ENCODE results near the gene CALN1.

CALN1 gene

DNA sequence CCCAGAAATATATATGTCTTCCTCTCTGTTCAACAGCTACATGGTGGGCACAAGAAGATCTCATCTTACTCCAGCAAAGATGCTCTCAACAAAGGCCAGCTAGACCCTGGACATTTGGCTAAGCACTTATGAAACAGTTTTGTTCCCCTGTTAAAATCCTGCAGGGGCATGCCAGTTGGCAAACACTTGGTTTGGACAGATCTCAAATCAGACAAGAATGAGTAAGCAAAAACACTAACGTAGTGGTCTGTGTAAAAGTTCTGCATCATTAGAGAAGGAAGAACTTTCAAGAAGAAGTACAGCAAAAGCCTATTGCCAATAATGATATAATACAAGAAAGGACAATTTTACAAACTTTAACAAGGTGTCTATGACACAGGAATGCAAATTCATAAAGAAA lies 125.6 kb downstream of the CALN1 start:
- DNase-seq (no peak), ATAC-seq (replicated peaks) (no peak)
- Mint-ChIP-seq H3K4me3 (no peak overlapping the region), H3K9me3 (peaks cover 4 to 5% of the 10 kb centered on the region in 2 donors), H3K27me3 (peaks cover 0 to 4% of the 10 kb centered on the region in 2 donors), H3K36me3 (no peaks in the 10 kb centered on the region), H3K27ac (no peak overlapping the region), H3K4me1 (no peaks in the 10 kb centered on the region)

DNA sequence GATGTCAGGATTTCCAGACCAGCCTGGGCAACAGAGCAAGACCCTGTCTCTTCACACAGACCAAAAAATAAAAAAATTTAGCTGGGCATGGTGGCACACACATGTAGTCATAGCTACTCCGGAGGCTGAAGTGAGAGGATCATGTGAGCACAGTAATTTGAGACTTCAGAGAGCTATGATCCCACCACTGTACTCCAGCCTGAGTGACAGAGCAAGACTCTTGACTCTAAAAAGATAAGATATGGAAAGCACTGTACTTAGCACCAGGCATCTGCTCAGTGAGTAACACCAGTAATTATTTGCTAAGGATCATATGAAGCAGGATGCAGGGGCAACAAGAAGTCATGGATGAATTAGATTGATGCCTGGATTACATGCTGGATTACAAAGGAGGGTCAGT lies 128.8 kb downstream of the CALN1 start:
- H3K27me3 Mint-ChIP-seq = no peaks in the 10 kb centered on the region

DNA sequence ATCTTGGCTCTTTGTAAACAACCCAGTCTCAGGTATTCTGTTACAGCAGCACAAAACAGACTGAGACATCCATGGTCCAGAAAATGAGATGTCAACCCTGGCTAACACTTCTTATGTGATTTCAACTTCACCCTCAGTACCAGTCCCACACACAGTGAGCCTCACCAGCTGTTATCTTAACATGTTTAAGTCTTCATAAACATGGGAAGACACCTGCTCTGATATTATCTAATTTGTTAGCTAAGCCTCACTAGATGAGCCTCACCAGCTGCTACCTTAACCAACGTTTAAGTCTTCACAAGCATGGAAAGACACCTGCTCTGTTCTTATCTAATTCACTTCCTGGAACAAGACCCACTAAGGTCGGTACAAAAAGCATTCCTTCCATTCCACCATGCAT lies 130.8 kb downstream of the CALN1 start:
- Mint-ChIP-seq H3K4me3 (no peak overlapping the region), H3K4me1 (no peaks in the 10 kb centered on the region), H3K27me3 (no peaks in the 10 kb centered on the region), H3K27ac (no peak overlapping the region), H3K36me3 (no peaks in the 10 kb centered on the region), H3K9me3 (peaks cover 7 to 11% of the 10 kb centered on the region in 2 donors)
- no peak for ATAC-seq (replicated peaks)
- no peak for DNase-seq

More for the DNA sequence above, 128.8 kb downstream of the CALN1 start:
- no peaks in the 10 kb centered on the region for H3K36me3 Mint-ChIP-seq
- H3K4me3 Mint-ChIP-seq = no peak overlapping the region
- no peak for ATAC-seq (replicated peaks)
- peaks cover 3 to 4% of the 10 kb centered on the region in 2 donors for H3K9me3 Mint-ChIP-seq
- no peak overlapping the region for H3K27ac Mint-ChIP-seq
- H3K4me1 Mint-ChIP-seq = no peaks in the 10 kb centered on the region
- DNase-seq = no peak

DNA sequence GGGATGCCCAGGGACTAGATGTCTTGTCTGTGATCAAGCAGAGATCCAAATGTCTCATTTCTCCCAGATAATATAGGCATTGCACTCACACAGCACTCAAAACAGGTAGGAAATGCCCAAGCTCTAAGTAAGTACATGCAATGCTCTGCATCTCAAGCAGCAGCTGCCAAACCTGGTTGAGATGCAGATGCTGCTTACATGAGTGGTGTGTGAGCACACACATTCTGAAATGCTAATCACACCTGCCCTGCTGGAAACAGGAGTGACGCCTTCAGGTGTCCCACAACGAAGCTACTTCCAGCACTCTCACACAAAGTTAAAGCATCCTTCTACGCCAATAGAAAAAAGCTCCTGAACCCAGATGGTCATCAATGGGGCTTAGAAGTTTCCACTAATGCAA lies 132.9 kb downstream of the CALN1 start:
- Mint-ChIP-seq H3K36me3 (no peaks in the 10 kb centered on the region), H3K4me1 (no peaks in the 10 kb centered on the region), H3K27me3 (no peaks in the 10 kb centered on the region), H3K27ac (no peak overlapping the region), H3K9me3 (peaks cover 7 to 14% of the 10 kb centered on the region in 2 donors), H3K4me3 (no peak overlapping the region)
- no peak for DNase-seq
- no peak for ATAC-seq (replicated peaks)

DNA sequence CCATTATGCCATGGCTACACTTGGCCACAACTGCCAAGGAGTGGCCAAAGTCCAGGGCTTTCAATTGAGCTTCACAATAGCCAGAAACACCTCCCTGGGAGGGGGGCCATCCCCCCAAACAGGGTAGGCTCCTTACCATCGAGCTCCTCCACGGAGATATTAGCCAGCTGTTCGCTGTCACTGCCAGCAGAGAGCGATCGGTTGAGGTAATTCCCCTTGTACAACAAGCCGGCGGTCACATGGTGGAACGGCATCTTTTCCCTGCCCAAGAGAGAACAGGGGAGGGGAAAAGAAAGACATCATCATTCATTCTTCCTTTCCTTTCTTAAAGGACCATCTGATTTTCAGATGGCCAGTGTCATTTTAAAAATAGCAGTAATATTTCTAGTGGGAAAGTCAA lies 133.6 kb downstream of the CALN1 start:
- H3K36me3 Mint-ChIP-seq = no peaks in the 10 kb centered on the region
- H3K4me1 Mint-ChIP-seq = no peaks in the 10 kb centered on the region
- no peaks in the 10 kb centered on the region for H3K27me3 Mint-ChIP-seq
- ATAC-seq (replicated peaks) (no peak), DNase-seq (no peak)
- H3K9me3 Mint-ChIP-seq = peaks cover 5 to 12% of the 10 kb centered on the region in 2 donors
- no peak overlapping the region for H3K27ac Mint-ChIP-seq
- H3K4me3 Mint-ChIP-seq = no peak overlapping the region

DNA sequence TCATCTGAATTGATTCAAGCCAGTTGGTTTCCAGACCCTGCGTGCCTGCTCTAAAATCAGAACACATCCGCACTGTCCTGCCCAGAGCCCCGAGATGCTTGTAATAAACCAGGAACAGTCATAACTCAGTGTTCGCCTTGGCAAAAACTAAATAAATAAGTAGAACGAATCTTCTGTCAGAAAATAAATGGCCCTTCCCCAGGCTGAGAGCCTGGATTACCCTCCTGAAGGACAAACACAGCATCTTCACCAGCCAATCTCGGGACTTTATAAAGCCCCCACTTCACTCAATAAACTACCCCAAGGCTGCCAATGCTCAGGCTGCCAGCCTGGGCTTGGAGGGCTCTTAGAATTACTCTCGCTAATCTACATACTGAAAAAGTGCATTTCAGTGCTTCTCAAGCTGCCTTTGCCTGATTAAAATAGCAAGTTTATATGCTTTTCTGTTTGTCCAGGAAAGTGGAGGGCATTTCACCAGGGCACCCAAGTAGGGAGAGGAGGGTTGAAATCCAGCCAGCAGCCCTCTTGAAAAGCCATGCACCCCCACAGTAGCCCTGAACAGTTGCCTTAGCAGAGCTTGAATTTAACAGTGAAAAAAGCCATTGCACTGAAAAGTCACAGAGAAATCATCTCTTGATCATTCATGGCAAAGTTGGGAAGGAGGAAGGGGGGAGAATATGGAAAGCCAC lies 136.6 kb downstream of the CALN1 start:
- H3K27me3 Mint-ChIP-seq = no peaks in the 10 kb centered on the region
- H3K36me3 Mint-ChIP-seq = no peaks in the 10 kb centered on the region
- no peaks in the 10 kb centered on the region for H3K4me1 Mint-ChIP-seq
- ATAC-seq (replicated peaks) = no peak
- peaks cover 9 to 16% of the 10 kb centered on the region in 2 donors for H3K9me3 Mint-ChIP-seq
- DNase-seq = no peak
- H3K27ac Mint-ChIP-seq = no peak overlapping the region
- H3K4me3 Mint-ChIP-seq = no peak overlapping the region

DNA sequence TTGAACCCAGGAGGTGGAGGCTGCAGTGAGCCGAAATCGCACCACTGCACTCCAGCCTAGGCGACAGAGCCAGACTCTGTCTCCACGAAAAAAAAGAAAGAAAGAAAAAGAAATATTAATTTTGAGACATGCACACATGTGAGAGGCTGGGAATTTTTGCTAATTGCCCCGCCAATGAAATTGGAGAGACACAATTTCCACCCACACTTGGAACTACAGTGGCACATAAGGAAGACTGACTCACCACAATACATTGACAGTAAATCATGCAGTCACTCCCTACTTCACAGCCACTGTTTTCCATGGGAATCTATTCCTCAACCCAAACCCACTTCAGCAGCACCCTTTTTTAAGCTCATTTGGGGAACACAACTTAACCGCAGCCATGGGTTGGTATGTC lies 139.7 kb downstream of the CALN1 start:
- Mint-ChIP-seq H3K27ac (no peak overlapping the region), H3K27me3 (no peaks in the 10 kb centered on the region), H3K4me3 (no peak overlapping the region), H3K36me3 (no peaks in the 10 kb centered on the region), H3K9me3 (peaks cover 21 to 23% of the 10 kb centered on the region in 2 donors), H3K4me1 (no peaks in the 10 kb centered on the region)
- no peak for ATAC-seq (replicated peaks)
- no peak for DNase-seq

DNA sequence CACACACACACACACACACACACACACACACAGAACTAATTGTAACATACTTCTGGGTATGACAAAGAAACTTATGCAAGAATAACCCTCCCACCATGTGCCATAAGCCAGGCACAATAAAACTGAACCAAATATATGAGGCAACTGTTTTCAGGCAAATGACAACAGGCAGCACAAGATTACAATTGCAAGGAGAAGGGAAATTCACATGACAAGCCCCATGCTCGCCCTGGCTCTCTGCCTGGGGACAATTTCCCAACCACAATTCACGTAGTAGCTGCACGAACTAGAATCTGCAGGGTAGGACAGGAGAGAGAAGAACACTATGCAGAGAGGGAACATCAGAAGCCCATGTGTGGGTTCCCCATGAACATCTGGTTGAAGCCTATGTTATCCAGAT lies 143.3 kb downstream of the CALN1 start:
- DNase-seq (no peak), ATAC-seq (replicated peaks) (no peak)
- H3K4me3 Mint-ChIP-seq = no peak overlapping the region
- no peak overlapping the region for H3K27ac Mint-ChIP-seq
- H3K27me3 Mint-ChIP-seq = no peaks in the 10 kb centered on the region
- H3K4me1 Mint-ChIP-seq = no peaks in the 10 kb centered on the region
- H3K36me3 Mint-ChIP-seq = no peaks in the 10 kb centered on the region
- H3K9me3 Mint-ChIP-seq = peaks cover 12 to 18% of the 10 kb centered on the region in 2 donors

DNA sequence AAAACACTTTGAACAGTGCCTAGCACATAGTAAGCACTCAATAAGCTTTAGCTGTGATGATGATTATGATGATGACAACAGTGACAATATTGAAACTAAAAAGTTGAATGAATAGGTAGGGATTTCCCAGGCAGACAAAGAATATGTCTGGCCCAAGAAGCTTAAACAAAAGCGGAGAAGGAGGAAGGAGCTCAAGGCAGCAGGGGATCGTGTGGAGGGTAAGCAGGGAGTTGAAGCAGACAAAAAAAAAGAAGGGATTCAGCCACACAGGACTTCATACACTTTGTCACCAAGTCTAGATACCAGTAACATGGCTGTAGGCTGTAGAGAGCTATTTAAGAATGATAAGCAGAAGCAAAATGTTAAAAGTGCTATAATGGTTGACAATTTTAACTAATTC lies 144.0 kb downstream of the CALN1 start:
- Mint-ChIP-seq H3K4me1 (no peaks in the 10 kb centered on the region), H3K27me3 (no peaks in the 10 kb centered on the region), H3K4me3 (no peak overlapping the region), H3K27ac (no peak overlapping the region), H3K9me3 (peaks cover 12 to 18% of the 10 kb centered on the region in 2 donors), H3K36me3 (no peaks in the 10 kb centered on the region)
- DNase-seq = no peak
- no peak for ATAC-seq (replicated peaks)

DNA sequence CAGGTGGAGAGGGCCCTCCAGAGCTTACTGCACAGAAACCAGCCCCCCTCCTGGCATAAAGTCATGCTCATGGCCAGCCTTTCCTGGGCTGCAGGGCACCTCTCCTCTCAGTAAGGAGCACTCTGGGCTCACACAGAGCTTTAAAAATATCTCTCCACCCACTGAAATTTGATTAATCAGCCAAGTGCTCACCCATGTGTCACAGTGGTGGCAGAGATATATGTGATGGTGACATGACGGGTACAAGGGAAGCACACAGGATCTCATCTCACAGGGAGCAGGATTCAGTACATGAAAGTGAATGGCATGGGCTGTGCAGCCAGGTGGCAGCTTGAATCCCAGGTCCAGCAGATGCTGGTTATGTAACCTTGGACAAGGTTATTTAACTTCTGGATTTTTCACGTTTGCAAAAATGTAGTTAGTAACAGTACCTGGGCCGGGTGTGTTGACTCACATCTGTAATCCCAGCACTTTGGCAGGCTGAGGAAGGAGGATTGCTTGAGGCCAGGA lies 144.8 kb downstream of the CALN1 start:
- Mint-ChIP-seq H3K27me3 (no peaks in the 10 kb centered on the region), H3K27ac (no peak overlapping the region), H3K4me1 (no peaks in the 10 kb centered on the region), H3K36me3 (no peaks in the 10 kb centered on the region), H3K9me3 (peaks cover 11 to 18% of the 10 kb centered on the region in 2 donors), H3K4me3 (no peak overlapping the region)
- no peak for ATAC-seq (replicated peaks)
- no peak for DNase-seq

DNA sequence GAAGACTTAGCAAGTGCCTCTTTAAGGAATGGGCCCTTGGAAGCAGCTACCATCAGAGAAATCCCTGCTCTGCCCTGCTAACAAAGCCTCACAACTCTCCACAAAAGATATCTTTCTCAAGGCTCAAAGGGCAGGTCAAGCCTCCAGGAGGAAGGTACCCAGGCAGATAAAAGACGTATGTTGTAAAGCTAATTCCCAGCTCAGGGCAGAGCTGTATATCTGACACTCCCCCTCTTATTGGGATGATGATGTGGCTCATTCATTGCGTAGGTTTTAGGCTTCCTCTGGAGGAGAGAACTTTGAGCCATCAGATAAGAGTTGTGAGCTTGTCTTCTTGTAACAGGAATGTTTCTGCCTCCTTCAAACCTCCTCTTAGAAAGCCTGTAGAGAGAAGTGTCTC lies 145.4 kb downstream of the CALN1 start:
- H3K9me3 Mint-ChIP-seq = peaks cover 11 to 18% of the 10 kb centered on the region in 2 donors
- H3K4me1 Mint-ChIP-seq = no peaks in the 10 kb centered on the region
- no peak overlapping the region for H3K4me3 Mint-ChIP-seq
- ATAC-seq (replicated peaks) (no peak), DNase-seq (no peak)
- no peaks in the 10 kb centered on the region for H3K36me3 Mint-ChIP-seq
- H3K27ac Mint-ChIP-seq = no peak overlapping the region
- H3K27me3 Mint-ChIP-seq = no peaks in the 10 kb centered on the region

DNA sequence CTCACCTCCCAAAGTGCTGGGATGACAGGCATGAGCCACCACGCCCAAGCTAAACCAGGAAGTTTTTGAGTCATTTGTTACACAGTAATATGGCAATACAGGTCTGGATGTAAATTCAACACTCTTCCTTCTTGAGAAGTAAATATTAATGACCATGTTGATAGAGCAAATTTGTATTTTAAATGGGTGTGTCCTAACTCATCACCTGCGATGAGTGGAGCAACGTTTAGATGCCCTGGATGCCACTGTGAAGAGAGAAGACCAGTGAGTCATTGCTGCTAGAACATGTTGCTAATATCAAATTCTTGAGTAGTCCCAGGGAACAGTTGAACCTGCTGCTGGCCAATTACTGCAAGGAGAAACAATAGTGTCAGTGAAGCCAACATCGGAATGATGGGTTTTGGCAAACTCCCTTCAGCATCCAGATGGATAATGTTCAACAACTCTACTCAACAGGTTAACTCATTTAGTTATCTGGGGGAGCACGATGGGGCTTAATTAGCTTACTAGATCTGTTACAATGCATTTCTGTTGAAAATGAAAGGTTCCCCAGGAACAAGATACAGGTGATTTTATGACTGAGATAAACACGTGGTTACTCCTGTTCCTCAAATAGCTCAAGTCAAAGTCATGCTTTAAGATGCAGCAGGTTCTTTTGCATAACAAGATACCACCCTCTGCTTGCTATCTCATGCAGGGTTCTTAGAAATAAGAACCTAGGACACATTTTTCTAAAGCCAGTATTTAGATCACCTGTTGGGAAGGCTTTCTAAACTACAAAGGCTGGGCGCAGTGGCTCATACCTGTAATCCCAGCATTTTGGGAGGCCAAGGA lies 146.8 kb downstream of the CALN1 start:
- Mint-ChIP-seq H3K27ac (no peak overlapping the region), H3K4me3 (no peak overlapping the region), H3K4me1 (no peaks in the 10 kb centered on the region), H3K27me3 (no peaks in the 10 kb centered on the region), H3K36me3 (no peaks in the 10 kb centered on the region), H3K9me3 (peaks cover 7 to 12% of the 10 kb centered on the region in 2 donors)
- ATAC-seq (replicated peaks) = no peak
- DNase-seq = no peak

DNA sequence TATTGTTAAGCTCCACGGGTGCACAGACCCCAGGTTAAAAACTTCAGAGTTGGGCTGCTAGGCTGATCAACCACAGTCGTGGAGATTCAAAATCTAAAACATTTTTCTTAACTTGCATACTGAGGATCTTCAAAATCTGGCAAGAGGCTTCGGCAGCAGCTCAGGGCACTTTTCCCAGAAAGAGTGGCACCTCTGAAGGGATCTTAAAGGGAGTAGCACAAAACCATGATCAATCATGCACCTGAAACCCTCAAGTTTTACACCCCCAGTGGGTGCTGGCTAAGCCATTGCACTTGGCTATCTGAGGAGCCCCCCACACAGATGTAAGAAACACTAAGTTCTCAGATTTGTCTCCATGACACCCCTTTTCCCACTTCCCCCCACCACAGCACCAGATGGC lies 151.7 kb downstream of the CALN1 start:
- no peaks in the 10 kb centered on the region for H3K4me1 Mint-ChIP-seq
- H3K4me3 Mint-ChIP-seq = no peak overlapping the region
- H3K9me3 Mint-ChIP-seq = no peaks in the 10 kb centered on the region
- no peak overlapping the region for H3K27ac Mint-ChIP-seq
- H3K27me3 Mint-ChIP-seq = no peaks in the 10 kb centered on the region
- H3K36me3 Mint-ChIP-seq = no peaks in the 10 kb centered on the region
- DNase-seq = no peak
- ATAC-seq (replicated peaks) = no peak

DNA sequence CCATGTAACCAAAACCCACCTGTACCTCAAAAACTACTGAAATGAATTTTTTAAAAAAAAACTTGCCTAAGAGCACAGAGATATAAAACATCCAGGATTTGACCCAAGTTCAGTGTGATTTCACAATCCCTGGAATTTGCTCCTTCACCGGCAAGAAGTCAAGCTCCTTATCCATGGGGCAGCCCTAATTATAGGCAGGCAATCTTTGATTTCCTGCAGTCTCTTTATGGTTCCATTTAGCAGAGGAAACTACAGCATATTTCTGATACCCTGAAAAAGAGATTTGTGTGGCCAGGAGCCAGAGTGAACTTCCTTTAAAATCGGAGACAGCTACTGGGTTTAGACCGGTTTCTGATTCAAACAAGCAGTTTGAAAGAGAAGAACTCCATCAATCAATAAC lies 154.1 kb downstream of the CALN1 start:
- no peaks in the 10 kb centered on the region for H3K9me3 Mint-ChIP-seq
- no peak for ATAC-seq (replicated peaks)
- H3K27me3 Mint-ChIP-seq = no peaks in the 10 kb centered on the region

DNA sequence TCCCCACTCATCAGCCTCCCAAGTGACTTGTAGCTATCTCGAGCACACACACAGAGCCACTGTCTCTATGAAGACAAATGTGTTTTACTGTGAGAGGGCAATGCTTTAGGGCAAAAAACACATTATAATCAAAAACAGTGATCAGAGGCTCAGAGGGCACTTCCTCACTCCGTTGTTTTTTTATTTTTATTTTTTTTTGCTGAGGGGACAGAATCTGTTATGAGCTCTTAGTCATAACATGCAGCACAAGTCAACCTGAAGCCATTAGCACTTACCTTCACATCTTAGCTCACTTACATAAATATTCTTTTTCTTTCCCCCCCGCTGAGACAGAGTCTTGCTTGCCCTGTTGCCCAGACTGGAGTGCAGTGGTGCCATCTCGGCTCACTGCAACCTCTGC lies 157.7 kb downstream of the CALN1 start:
- H3K9me3 Mint-ChIP-seq = peaks cover 9 to 10% of the 10 kb centered on the region in 2 donors
- no peaks in the 10 kb centered on the region for H3K27me3 Mint-ChIP-seq
- no peak overlapping the region for H3K27ac Mint-ChIP-seq
- no peak for ATAC-seq (replicated peaks)
- H3K4me3 Mint-ChIP-seq = no peak overlapping the region
- H3K4me1 Mint-ChIP-seq = no peaks in the 10 kb centered on the region
- no peaks in the 10 kb centered on the region for H3K36me3 Mint-ChIP-seq
- DNase-seq = no peak

More for the DNA sequence above, 154.1 kb downstream of the CALN1 start:
- H3K4me3 Mint-ChIP-seq = no peak overlapping the region
- H3K36me3 Mint-ChIP-seq = no peaks in the 10 kb centered on the region
- H3K4me1 Mint-ChIP-seq = no peaks in the 10 kb centered on the region
- no peak for DNase-seq
- no peak overlapping the region for H3K27ac Mint-ChIP-seq
